KBM-7 (cell line): Measurements from ENCODE around the gene MMP2.

ENCODE experiments used
- DNase-seq: peaks from one replicate; pipeline ENCODE4 v3.0.0-alpha.2; 2015
- in situ Hi-C: fragments of 300-500 bp; cut with MboI; formaldehyde crosslinking; loops from 2 replicates; pipeline ENCODE4 v1.14.3; 2020; ENCODE audit warnings: low sequenced_read_pairs, low pct_unique_long_range_greater_than_20kb, mixed read lengths

Gene MMP2

DNA sequence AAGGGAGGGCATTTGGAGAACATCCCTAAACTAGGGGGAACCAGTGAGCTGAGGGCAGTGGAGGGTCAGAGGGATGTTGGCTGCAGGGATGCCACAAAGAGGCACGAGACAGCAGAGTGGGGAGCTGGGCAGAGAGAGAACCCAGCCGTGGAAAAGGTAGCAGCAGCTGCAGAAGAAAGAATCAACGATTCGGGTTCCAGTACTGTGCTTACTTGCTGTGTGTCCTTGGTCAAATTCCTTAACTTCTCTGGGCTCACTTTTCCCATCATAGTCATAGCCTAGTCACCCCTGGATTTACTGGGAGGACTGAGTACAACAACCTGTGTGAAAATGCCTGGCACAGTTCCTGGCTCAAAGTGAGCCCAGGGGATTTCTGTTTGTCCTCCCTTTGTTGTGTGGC, 12.8 kb upstream of the MMP2 start:
- in situ Hi-C loops: loop anchor here (10.0 to 25.0 kb wide), 2 partner anchors 239 to 371 kb away; partner anchors contain the start of gene CES1
- DNase-seq: no peak

DNA sequence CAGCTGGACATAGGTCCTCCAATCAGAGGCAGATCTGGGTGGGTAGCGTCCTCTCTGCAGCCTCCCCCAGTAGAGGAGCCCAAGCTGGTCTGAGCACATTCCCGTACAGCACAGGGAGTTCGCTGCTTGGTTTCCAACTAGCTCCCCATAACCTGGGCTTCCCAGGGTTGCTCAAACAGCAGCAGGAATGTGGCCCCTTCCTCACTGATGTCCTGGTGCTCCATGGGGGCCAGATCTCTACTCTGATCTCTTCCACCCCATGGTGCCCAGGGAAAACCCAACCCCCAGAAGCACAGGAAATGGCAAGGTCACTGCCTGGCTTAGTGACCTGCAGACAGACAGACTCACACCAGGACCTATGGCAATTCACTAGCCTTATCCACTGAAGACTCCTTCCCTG, 11.1 kb upstream of the MMP2 start:
- in situ Hi-C loops: loop anchor here (10.0 to 25.0 kb wide), 2 partner anchors 237 to 369 kb away; partner anchors contain the start of gene CES1
- no peak for DNase-seq

DNA sequence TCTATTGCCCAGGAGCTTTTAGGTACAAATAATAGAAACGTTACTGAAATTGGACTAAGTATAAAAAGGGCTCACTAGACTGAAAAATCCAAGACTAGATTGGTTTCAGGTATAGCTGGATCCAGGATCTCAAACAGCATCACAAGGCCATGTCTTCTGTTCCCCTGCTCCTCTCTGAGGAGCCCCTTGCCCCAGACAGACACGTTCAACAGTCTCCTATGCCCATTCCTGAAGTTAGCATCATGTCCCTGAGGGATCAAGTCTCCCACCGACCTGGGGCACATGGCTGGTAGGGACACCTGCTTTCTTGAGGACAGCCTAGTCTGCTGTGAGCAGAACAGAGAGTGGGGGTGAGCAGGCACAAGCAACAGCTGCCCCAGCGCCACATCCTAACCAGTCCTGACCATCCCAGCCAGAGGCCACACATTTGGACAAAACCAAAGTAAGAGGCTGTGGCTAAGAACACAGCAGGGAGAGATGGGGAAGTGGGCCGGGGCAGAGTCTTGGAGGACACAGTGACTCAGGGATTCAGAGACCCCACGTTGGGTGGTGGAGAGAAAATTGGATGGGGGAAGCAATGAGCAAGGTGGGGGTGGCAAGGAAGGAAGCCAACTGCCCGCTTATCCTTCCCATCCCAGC, 10.5 kb upstream of the MMP2 start:
- DNase-seq: no peak

GRCh38 chr16:55469821-55470532, 9.0 kb upstream of the MMP2 start:
- in situ Hi-C loops: loop anchor here (10.0 to 25.0 kb wide), 2 partner anchors 235 to 367 kb away; partner anchors contain the start of gene CES1
- DNase-seq: no peak

More for the DNA sequence above, 10.5 kb upstream of the MMP2 start:
- in situ Hi-C loops: loop anchor here (10.0 to 25.0 kb wide), 2 partner anchors 236 to 369 kb away; partner anchors contain the start of gene CES1

DNA sequence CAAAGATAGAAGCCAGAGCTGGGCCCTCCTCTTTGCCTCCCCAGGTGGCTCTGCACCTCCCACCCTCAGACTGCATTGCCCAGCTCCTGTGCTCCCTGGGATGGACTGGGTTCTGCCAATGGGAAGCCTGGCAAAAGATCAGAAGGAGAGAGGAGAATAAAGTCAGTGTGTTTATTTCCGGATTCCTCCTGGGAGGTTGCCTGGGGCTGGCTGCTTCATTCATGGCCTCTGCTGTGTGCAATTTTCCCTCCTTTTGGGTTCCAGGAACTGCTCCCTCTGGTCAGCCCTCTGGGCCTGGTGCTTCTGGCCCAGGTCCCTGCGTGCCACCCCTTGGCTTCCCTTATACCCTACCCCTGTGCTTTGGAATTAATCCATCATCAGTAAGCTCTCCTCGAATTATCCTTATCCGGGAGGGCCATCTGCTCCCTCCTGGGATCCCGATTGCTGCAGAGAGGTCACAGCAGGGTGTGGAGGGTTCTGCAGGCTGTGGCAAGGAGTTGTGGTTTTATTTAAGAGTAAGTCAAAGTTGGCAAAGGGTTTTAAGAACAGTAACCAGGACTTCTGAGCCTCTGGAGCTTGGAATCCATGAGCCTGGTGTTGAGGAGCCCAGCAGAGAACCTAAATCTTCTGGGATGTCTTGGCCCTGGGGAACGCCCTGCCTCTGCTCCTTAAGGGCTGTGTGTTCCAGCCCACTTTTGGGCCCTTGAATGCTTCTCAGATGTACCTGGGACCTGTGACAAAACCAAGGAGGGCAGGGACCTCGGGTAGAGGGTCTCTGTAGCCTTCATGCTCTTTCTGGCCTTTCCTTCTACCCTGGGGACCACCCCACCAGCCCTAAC, 8.2 kb upstream of the MMP2 start:
- in situ Hi-C loops: loop anchor here (25.0 kb wide), 1 partner anchor 367 kb away; the partner anchor contains the start of gene CES1
- no peak for DNase-seq

GRCh38 chr16:55471448-55472097, 7.4 kb upstream of the MMP2 start:
- in situ Hi-C loops: loop anchor here (25.0 kb wide), 1 partner anchor 366 kb away; the partner anchor contains the start of gene CES1

DNA sequence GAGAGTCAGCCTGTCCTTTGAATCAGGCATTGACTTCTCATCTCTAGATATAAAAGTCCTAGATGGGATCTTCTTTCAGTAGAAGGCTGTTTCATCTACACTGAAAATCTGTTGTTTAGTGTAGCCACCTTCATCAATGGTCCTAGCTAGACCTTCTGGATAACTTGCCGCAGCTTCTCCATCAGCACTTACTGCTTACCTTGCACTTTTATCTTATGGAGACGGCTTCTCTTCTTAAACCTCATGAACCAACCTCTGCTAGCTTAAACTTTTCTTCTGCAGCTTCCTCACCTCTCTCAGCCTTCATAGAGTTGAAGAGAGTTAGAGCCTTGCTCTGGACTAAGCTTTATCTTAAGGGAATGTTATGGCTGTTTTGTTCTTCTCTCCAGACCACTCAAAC, 5.4 kb upstream of the MMP2 start:
- no peak for DNase-seq
- in situ Hi-C loops: loop anchor here (25.0 kb wide), 1 partner anchor 364 kb away; the partner anchor contains the start of gene CES1

More at GRCh38 chr16:55471448-55472097, 7.4 kb upstream of the MMP2 start:
- no peak for DNase-seq

DNA sequence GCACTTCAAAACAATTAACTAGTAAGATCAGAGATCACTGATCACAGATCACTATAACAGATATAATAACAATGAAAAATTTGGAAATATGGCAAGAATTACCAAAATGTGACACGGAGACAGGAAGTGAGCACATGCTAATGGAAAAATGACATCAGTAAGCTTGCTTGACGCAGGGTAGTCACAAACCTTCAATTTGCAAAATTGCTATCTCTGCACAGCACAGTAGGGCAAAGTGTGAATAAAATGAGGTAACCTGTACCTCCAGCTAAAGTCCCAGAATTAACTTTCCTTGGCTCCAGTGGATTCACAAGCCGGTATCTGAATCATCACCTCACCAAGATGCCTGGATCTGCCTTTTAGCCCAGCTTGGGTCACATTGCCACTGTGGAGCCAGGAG, 4.2 kb upstream of the MMP2 start:
- no peak for DNase-seq
- in situ Hi-C loops: loop anchor here (25.0 kb wide), 1 partner anchor 362 kb away; the partner anchor contains the start of gene CES1

DNA sequence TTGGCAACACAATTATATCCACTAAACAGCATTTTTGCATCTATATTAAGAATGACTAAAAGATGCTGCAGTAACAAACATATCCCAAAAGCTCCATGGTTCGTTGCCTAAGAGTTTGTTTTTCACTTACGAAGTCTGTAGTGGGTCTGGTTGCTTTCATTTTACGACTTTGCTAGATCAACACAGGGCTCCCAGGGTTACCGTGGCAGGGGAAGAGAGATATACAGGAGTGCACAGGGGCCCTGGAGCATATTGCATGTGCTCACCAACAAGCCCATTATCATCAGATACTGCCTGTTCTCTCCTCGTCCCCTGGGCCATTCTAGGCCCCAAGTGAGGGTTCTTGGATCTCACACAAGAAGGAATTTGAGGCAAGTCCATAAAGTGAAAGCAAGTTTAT, 3.1 kb upstream of the MMP2 start:
- in situ Hi-C loops: no loop called here
- DNase-seq: no peak

- no peak for DNase-seq
- in situ Hi-C loops: no loop called here
These were observed 2.1 kb upstream of the MMP2 start for GRCh38 chr16:55476625-55477533.

DNA sequence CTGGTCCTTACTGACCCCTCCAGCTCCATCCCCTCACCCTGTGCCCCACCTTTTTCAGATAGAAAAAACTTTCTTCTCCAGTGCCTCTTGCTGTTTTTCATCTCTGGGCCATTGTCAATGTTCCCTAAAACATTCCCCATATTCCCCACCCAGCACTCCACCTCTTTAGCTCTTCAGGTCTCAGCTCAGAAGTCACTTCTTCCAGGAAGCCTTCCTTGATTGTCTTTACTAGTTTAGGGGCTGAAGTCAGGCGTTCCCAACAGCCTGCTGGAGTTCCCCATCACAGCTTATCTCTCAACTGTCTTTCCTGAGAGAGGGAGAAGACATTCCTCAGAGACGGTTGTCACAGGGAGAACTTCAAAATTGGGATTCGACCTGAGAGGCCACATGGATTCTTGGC, 1.3 kb upstream of the MMP2 start:
- in situ Hi-C loops: no loop called here
- DNase-seq: no peak

DNA sequence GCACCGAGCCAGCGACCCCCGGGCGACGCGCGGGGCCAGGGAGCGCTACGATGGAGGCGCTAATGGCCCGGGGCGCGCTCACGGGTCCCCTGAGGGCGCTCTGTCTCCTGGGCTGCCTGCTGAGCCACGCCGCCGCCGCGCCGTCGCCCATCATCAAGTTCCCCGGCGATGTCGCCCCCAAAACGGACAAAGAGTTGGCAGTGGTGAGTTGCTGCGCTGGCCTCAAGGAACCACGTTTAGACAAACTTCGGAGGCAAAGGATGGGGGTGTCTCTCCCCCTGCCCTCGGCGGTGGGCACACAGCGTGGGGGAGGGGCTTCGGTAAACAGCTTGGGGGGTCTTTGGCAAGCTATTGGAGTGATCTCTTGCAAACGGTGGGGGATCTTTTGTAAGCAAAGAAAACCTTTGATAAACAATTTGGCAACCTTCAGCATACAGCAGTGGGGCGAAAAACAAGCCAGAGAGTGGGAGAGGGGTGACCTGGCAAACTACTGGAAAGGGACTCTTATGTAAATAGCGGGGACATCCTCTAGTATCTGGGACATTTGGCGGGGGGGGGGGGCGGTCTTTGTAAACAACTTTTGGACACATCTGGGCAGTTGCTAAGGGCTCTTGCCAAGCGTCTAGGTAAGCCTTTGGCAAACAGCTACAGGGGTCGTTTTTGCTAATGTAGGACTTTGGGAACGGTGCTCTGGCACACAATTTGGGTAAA, 587 bp downstream of the MMP2 start:
- in situ Hi-C loops: no loop called here
- no peak for DNase-seq

DNA sequence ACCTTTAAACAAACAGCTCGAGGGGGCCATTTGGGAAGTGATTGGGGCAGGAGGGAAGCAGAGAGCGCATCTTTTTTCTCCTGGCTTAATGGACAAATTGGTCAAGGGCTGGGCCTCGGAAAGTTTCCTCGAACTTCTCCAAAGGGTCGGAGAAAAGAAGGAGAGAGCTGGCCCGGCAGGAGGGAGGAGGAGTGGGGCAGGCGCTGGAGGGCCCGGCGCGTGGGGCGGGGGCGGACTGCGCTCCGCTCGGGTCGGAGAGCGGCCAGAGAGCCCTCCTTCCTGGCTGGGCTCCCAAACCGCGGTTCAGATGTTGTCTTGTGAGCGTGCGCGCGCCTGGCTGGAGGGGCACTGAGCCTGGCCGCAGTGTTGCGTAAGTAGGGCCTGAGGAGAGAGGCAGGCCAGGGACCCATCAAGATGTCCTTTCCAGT, 1.2 kb downstream of the MMP2 start:
- in situ Hi-C loops: no loop called here
- DNase-seq: peak; percentile 57

GRCh38 chr16:55481023-55481422, 2.0 kb downstream of the MMP2 start:
- in situ Hi-C loops: no loop called here
- no peak for DNase-seq

- in situ Hi-C loops: no loop called here
- DNase-seq: no peak
These were observed 3.1 kb downstream of the MMP2 start for GRCh38 chr16:55482056-55482455.

DNA sequence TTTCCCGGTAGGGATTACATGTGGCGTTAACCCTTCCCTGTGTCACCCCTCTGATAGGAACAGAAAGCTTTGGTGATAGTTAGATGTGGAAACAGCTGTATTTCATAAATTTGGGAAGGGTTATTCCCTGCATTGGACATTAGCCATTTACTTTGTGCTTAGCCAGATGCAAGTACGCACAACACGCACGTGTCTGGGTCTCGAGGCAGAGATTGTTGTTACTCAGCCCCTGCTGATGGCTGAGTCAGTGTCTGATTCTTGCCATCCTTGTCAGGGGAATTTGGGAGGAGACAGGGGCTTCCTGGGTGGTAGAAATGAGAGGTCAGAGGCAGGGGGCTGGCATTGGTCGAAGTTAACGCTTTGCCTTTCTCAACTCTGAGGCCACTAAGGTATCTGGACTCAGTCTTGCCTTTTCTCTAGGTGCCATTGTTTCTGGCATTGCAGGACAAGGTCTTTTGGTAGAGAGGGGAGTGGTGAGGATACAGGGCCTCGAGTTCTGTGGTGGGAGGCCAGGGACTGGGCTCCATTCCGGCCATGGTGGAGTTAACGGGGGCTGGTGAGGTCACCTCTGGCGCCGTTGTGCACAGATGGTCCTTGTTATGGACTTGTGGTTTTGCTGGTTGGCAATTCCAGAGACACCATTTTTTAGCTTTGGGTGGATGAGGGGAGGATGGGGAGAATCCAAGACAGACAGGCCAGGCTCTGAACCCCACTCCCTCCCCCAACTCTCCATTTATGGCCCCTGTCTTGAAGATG, 8.2 kb downstream of the MMP2 start:
- in situ Hi-C loops: no loop called here
- DNase-seq: no peak

GRCh38 chr16:55488306-55488705, 9.3 kb downstream of the MMP2 start:
- in situ Hi-C loops: no loop called here
- DNase-seq: no peak
